HepG2 (cell line): ENCODE results near the gene B3GNT2. TPM values are rescaled to one million over a fixed set of nuclear protein-coding genes. Genes with fewer than 3 reads are reported as not detected.

Experiments used
- ETV5 ChIP-seq: IDR thresholded peaks from 2 replicates; pipeline ENCODE4 v1.6.1; 2018; ENCODE audit warnings: missing biosample characterization, missing genetic modification reagents, inconsistent platforms, borderline replicate concordance
- FOXA3 ChIP-seq: IDR thresholded peaks from 2 replicates; pipeline ENCODE4 v1.6.1; 2016; ENCODE audit warnings: missing genetic modification reagents, missing compliant biosample characterization
- FOXP1 ChIP-seq, 2 experiments: fragments of 450-650 bp in 1 of 2; IDR thresholded peaks; 2 replicates each; pipeline ENCODE4 v1.6.1; 2017 to 2018; ENCODE audit warnings: antibody characterized with exemption in 1 of 2
- FOXP4 ChIP-seq: sonication (generic); formaldehyde crosslinking; IDR thresholded peaks from 2 replicates; pipeline ENCODE4 v1.4.0; 2020; ENCODE audit warnings: missing genetic modification reagents
- KLF16 ChIP-seq, 2 experiments: sonication (generic) in 1 of 2; formaldehyde crosslinking in 1 of 2; IDR thresholded peaks; 2 replicates each; pipeline versions ENCODE4 v1.6.1 to v1.8.0; 2016 to 2023; ENCODE audit warnings: missing genetic modification reagents in 2 of 2, missing compliant biosample characterization in 1 of 2
- MED1 ChIP-seq: sonication (generic); formaldehyde crosslinking; IDR thresholded peaks from 2 replicates; pipeline ENCODE4 v1.4.0; 2020; ENCODE audit warnings: missing genetic modification reagents
- MYPOP ChIP-seq: sonication (generic); formaldehyde crosslinking; IDR thresholded peaks from 2 replicates; pipeline ENCODE4 v1.8.1; 2023; ENCODE audit warnings: mild to moderate bottlenecking, moderate library complexity, missing genetic modification reagents
- SIX4 ChIP-seq: sonication (generic); formaldehyde crosslinking; IDR thresholded peaks from 2 replicates; pipeline ENCODE4 v1.4.0; 2020; ENCODE audit warnings: missing genetic modification reagents
- SOX13 ChIP-seq, 3 experiments: fragments of 450-650 bp in 1 of 3; sonication (generic) in 1 of 3; formaldehyde crosslinking in 1 of 3; IDR thresholded peaks in 2 of 3; conservative IDR thresholded peaks in 1 of 3; 2 replicates each; pipeline versions ENCODE4 v1.5.0 to v1.6.1; 2016 to 2020; ENCODE audit warnings: antibody characterized with exemption in 1 of 3, mild to moderate bottlenecking in 1 of 3, missing compliant biosample characterization in 1 of 3, missing genetic modification reagents in 1 of 3, moderate library complexity in 1 of 3
- SOX6 ChIP-seq, 2 experiments: fragments of 450-650 bp in 1 of 2; sonication (generic) in 1 of 2; formaldehyde crosslinking in 1 of 2; IDR thresholded peaks; 2 replicates each; pipeline versions ENCODE4 v1.4.0 to v1.6.1; 2017 to 2020; ENCODE audit warnings: antibody characterized with exemption in 1 of 2, mild to moderate bottlenecking in 1 of 2, missing genetic modification reagents in 1 of 2
- TBX2 ChIP-seq: sonication (generic); formaldehyde crosslinking; IDR thresholded peaks from 2 replicates; pipeline ENCODE4 v1.5.0; 2020; ENCODE audit warnings: missing genetic modification reagents, mild to moderate bottlenecking, borderline replicate concordance
- UBTF ChIP-seq: sonication (generic); formaldehyde crosslinking; IDR thresholded peaks from 2 replicates; pipeline ENCODE4 v1.4.0; 2020; ENCODE audit warnings: mild to moderate bottlenecking, missing genetic modification reagents
- ZGPAT ChIP-seq: IDR thresholded peaks from 2 replicates; pipeline ENCODE4 v1.6.1; 2016; ENCODE audit warnings: mild to moderate bottlenecking
- ZNF570 ChIP-seq: sonication (generic); formaldehyde crosslinking; IDR thresholded peaks from 2 replicates; pipeline ENCODE4 v1.4.0; 2020; ENCODE audit warnings: mild to moderate bottlenecking, missing genetic modification reagents, borderline replicate concordance
- polyA plus RNA-seq, 8 experiments: library from polyadenylated mRNA; depleted of rRNA in 3 of 8; stranded (reverse) in 7 of 8; unstranded in 1 of 8; fragments of >200 nt; fragmentation: Illumina TruSeq in 4 of 8; extraction: Trizol in 4 of 8; gene quantifications; 2 replicates each; pipeline versions ENCODE4 v1.2.1 to v1.2.3, GENCODE V29; 2011 to 2016; ENCODE audit warnings: low read depth in 4 of 8, missing spikeins in 1 of 8, mixed read lengths in 1 of 8; ENCODE audit not compliant: insufficient read depth in 1 of 8
- total RNA-seq, 5 experiments: library from RNA; depleted of rRNA; stranded (reverse); fragments of >200 nt; fragmentation: Illumina TruSeq; extraction: Trizol; gene quantifications; 2 replicates each; pipeline ENCODE4 v1.2.3, GENCODE V29; 2016; ENCODE audit warnings: low read depth in 1 of 5
- TF ChIP-seq, protein P1 (sequence below): IDR thresholded peaks from 2 replicates; pipeline ENCODE4 v1.6.1; 2018; ENCODE audit warnings: missing genetic modification reagents
- TF ChIP-seq, protein P2 (sequence below): sonication (generic); formaldehyde crosslinking; conservative IDR thresholded peaks from 2 replicates; pipeline ENCODE4 v1.4.0; 2020; ENCODE audit warnings: mild to moderate bottlenecking, missing genetic modification reagents, moderate library complexity

The B3GNT2 gene
- total and polyA plus RNA-seq, 2 of the 13 experiments (the other 11 are each of a cell fraction or from before 2014, with no cell fraction given), result 26.3 to 28.5 TPM

DNA sequence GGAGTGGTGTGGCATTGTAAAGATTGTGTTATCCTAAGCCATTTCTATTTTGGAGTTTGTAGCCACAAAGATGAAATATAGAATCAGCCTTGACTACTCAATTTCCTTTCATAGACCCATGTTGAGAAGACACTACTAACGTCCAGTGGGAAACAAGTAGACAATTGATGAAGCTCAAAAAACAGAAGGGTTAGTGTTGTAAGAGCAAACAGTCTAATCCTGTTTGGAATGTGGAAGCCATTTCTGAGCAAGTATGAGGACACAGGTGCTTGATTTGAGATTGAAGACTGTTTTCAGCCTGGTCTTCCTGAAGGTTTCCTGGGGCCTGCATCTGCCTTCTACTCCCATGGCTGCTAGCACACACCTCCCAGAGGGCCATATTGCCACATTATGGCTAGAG, 29.1 kb downstream of the B3GNT2 start (continued):
- TF ChIP-seq, protein P1, sequence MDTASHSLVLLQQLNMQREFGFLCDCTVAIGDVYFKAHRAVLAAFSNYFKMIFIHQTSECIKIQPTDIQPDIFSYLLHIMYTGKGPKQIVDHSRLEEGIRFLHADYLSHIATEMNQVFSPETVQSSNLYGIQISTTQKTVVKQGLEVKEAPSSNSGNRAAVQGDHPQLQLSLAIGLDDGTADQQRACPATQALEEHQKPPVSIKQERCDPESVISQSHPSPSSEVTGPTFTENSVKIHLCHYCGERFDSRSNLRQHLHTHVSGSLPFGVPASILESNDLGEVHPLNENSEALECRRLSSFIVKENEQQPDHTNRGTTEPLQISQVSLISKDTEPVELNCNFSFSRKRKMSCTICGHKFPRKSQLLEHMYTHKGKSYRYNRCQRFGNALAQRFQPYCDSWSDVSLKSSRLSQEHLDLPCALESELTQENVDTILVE, result 0 out of 2 replicates have a peak, but pooled peaks have one; percentile 66
- peak; percentile 56; the same call in 1 of the 2 replicates for TF ChIP-seq MED1
- peak; percentile 81 for TF ChIP-seq FOXP4
- peak; percentile 93 for TF ChIP-seq FOXA3 (CRISPR knock-in tag)
- no peak for TF ChIP-seq ZNF570
- TF ChIP-seq ETV5 (CRISPR knock-in tag), result peak; percentile 60; the same call in 1 of the 2 replicates
- peak; percentile 28; the same call in 1 of the 2 replicates for TF ChIP-seq UBTF (CRISPR knock-in tag)
- no peak for TF ChIP-seq SOX6 (IDR thresholded peaks at IDR 0.05)
- TF ChIP-seq SOX6 (CRISPR knock-in tag; IDR thresholded peaks at IDR 0.05), result peak; percentile 96
- no peak for TF ChIP-seq FOXP1 (IDR thresholded peaks at IDR 0.05)
- peak; percentile 75; the same call in 1 of the 2 replicates for TF ChIP-seq FOXP1 (CRISPR knock-in tag; IDR thresholded peaks at IDR 0.05)
- peak; percentile 83 for TF ChIP-seq ZGPAT
- TF ChIP-seq, protein P2, sequence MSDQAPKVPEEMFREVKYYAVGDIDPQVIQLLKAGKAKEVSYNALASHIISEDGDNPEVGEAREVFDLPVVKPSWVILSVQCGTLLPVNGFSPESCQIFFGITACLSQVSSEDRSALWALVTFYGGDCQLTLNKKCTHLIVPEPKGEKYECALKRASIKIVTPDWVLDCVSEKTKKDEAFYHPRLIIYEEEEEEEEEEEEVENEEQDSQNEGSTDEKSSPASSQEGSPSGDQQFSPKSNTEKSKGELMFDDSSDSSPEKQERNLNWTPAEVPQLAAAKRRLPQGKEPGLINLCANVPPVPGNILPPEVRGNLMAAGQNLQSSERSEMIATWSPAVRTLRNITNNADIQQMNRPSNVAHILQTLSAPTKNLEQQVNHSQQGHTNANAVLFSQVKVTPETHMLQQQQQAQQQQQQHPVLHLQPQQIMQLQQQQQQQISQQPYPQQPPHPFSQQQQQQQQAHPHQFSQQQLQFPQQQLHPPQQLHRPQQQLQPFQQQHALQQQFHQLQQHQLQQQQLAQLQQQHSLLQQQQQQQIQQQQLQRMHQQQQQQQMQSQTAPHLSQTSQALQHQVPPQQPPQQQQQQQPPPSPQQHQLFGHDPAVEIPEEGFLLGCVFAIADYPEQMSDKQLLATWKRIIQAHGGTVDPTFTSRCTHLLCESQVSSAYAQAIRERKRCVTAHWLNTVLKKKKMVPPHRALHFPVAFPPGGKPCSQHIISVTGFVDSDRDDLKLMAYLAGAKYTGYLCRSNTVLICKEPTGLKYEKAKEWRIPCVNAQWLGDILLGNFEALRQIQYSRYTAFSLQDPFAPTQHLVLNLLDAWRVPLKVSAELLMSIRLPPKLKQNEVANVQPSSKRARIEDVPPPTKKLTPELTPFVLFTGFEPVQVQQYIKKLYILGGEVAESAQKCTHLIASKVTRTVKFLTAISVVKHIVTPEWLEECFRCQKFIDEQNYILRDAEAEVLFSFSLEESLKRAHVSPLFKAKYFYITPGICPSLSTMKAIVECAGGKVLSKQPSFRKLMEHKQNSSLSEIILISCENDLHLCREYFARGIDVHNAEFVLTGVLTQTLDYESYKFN, result peak; percentile 69
- TF ChIP-seq KLF16 (CRISPR knock-in tag; IDR thresholded peaks at IDR 0.05), result peak in 1 of 2 experiments; percentile 83; a peak in 2 of 4 replicates
- TF ChIP-seq MYPOP, result no peak
- peak; percentile 85 for TF ChIP-seq SOX13 (IDR thresholded peaks at IDR 0.05)
- TF ChIP-seq SOX13 (CRISPR knock-in tag; conservative IDR thresholded peaks at IDR 0.05 in 1 of 2, IDR thresholded peaks at IDR 0.05 in 1 of 2), result peak in 1 of 2 experiments; percentile 98; a peak in 2 of 4 replicates
- TF ChIP-seq SIX4, result peak; percentile 59
- TF ChIP-seq TBX2 (CRISPR knock-in tag), result 0 out of 2 replicates have a peak, but pooled peaks have one; percentile 36
